ENCODE results near the gene CCSER1. TPM values are rescaled to one million over a fixed set of nuclear protein-coding genes. Genes with fewer than 3 reads are reported as not detected.

Gene CCSER1
- total and polyA plus RNA-seq, 2 donors (not counting 1 experiment from before 2014, with no cell fraction given) = 10.7 to 39.5 TPM

DNA sequence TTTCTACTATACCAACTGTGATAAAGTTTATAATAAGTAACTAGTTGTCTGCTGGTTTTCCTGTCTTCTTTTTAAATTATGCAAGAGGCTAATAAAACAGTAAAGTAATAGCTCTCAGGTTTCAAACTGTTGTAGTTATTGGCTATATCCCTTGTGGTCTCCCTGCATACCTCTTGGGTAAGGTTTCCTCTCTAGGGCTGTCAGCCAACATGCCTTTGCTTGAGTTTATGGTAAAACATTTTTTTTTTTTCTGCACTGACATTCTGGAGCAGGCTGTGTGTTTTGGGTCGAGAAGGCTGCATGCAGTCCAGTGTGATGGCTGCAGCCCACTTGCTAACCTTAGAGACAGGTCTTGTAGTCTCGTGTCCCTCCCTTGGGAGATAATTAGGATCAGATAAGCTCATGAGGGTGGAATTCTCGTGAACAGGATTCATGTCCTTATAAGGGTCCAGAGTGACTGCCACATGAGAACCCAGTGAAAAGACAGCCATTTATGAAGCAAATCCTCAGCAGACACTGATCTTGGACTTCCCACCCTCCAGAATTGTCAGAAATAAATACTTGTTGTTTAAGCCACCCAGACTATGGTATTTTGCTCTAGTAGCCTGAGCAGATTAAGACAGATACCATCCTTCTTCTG, 831.2 kb downstream of the CCSER1 start:
- Histone ChIP-seq H3K9ac (ENCODE audit: low read length) (no peak overlapping the region), H3K9me3 (ENCODE audit: control extremely low read depth in 1 of 3, control insufficient read depth in 2 of 3, insufficient read depth in 1 of 3, low read length in 2 of 3) (no peaks in the 10 kb centered on the region), H3K36me3 (replicated peaks in 1 of 2; ENCODE audit: control extremely low read depth in 1 of 2, control insufficient read depth in 1 of 2, extremely low read depth in 1 of 2, insufficient read depth in 2 of 2, low read length in 1 of 2) (no peaks in the 10 kb centered on the region), H3K4me3 (ENCODE audit: control extremely low read depth in 1 of 5, extremely low read depth in 1 of 5, insufficient read depth in 1 of 5, low read depth in 2 of 5, low read length in 4 of 5) (no peak overlapping the region), H3K27me3 (replicated peaks in 1 of 4; ENCODE audit: control extremely low read depth in 1 of 4, control insufficient read depth in 3 of 4, insufficient read depth in 4 of 4, low read length in 3 of 4) (no peaks in the 10 kb centered on the region), H3K4me2 (replicated peaks; ENCODE audit: low read depth, low read length, poor library complexity, severe bottlenecking) (no peak overlapping the region), H3K79me2 (ENCODE audit: control insufficient read depth, insufficient read depth, low read length) (no peaks in the 10 kb centered on the region), H4K20me1 (ENCODE audit: control insufficient read depth, insufficient read depth, low read length, poor library complexity, severe bottlenecking) (no peaks in the 10 kb centered on the region), H3K4me1 (ENCODE audit: control insufficient read depth in 2 of 2, insufficient read depth in 2 of 2, low read length in 2 of 2) (no peaks in the 10 kb centered on the region), H3K27ac (ENCODE audit: low read length in 2 of 2) (no peak overlapping the region), H2AFZ (ENCODE audit: insufficient read depth, low read depth, low read length, poor library complexity, severe bottlenecking) (no peak overlapping the region)
- Mint-ChIP-seq H3K27me3 (no peaks in the 10 kb centered on the region), H3K27ac (no peak overlapping the region), H3K4me3 (no peak overlapping the region), H3K4me1 (no peaks in the 10 kb centered on the region), H3K9me3 (ENCODE audit: insufficient read depth) (no peaks in the 10 kb centered on the region)
- 81% methylated on average over 2 of the region's 3 CpGs for WGBS (ENCODE audit: insufficient coverage)
- DNase-seq (no peak), ATAC-seq (ENCODE audit: low read depth) (no peak)
- ChIA-PET CTCF (no interaction called here), POLR2A (no interaction called here)
- TF ChIP-seq EZH2 (IDR thresholded peaks at IDR 0.05; ENCODE audit: borderline replicate concordance, insufficient read depth, low read depth, low read length, poor library complexity, severe bottlenecking) (no peak), CTCF (IDR thresholded peaks at IDR 0.05) (no peak)
- intact Hi-C loops (cut with micrococcal nuclease) = no loop called here

DNA sequence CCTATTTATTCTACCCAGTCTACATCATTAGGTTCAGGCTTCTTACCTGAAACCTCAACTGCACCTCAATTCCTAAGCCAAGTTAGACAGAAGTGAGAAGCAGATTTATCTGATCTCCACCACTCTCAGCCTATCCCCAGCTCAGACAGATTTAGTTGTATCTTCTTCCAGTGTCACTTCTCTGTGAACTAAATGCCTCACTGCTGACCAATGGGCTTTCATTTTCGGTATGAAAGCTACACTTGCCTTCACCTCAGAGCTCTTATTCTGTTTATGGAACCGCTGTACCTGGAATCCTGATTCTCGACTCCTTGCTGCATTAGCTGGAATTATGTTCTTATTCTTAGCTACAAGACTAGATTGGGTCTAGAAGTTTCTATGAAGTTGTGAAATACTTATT, 833.2 kb downstream of the CCSER1 start:
- Histone ChIP-seq H3K4me3 (ENCODE audit: control extremely low read depth in 1 of 5, extremely low read depth in 1 of 5, insufficient read depth in 1 of 5, low read depth in 2 of 5, low read length in 4 of 5) (no peak overlapping the region), H2AFZ (ENCODE audit: insufficient read depth, low read depth, low read length, poor library complexity, severe bottlenecking) (no peak overlapping the region), H3K9ac (ENCODE audit: low read length) (no peak overlapping the region), H3K79me2 (ENCODE audit: control insufficient read depth, insufficient read depth, low read length) (no peaks in the 10 kb centered on the region), H3K9me3 (ENCODE audit: control extremely low read depth in 1 of 3, control insufficient read depth in 2 of 3, insufficient read depth in 1 of 3, low read length in 2 of 3) (peaks cover 0 to 3% (median 0%) of the 10 kb centered on the region in 3 donors), H3K4me1 (ENCODE audit: control insufficient read depth in 2 of 2, insufficient read depth in 2 of 2, low read length in 2 of 2) (no peaks in the 10 kb centered on the region), H3K27ac (ENCODE audit: low read length in 2 of 2) (no peak overlapping the region), H3K4me2 (replicated peaks; ENCODE audit: low read depth, low read length, poor library complexity, severe bottlenecking) (no peak overlapping the region), H3K36me3 (replicated peaks in 1 of 2; ENCODE audit: control extremely low read depth in 1 of 2, control insufficient read depth in 1 of 2, extremely low read depth in 1 of 2, insufficient read depth in 2 of 2, low read length in 1 of 2) (no peaks in the 10 kb centered on the region), H3K27me3 (replicated peaks in 1 of 4; ENCODE audit: control extremely low read depth in 1 of 4, control insufficient read depth in 3 of 4, insufficient read depth in 4 of 4, low read length in 3 of 4) (no peaks in the 10 kb centered on the region), H4K20me1 (ENCODE audit: control insufficient read depth, insufficient read depth, low read length, poor library complexity, severe bottlenecking) (no peaks in the 10 kb centered on the region)
- Mint-ChIP-seq H3K27me3 (no peaks in the 10 kb centered on the region), H3K4me3 (no peak overlapping the region), H3K4me1 (no peaks in the 10 kb centered on the region), H3K9me3 (ENCODE audit: insufficient read depth) (peaks cover 4% of the 10 kb centered on the region), H3K27ac (no peak overlapping the region)
- TF ChIP-seq EZH2 (IDR thresholded peaks at IDR 0.05; ENCODE audit: borderline replicate concordance, insufficient read depth, low read depth, low read length, poor library complexity, severe bottlenecking) (no peak), CTCF (IDR thresholded peaks at IDR 0.05) (no peak)
- ChIA-PET CTCF (interaction anchor here (0.6 kb wide), 1 partner anchor 318 kb away, joined by 3 read pairs; no protein-coding TSS in a partner anchor), POLR2A (no interaction called here)
- intact Hi-C loops (cut with micrococcal nuclease) = no loop called here
- no peak for DNase-seq
- no peak for ATAC-seq (ENCODE audit: low read depth)
- no CpG with 5 or more reads among the region's 3 CpGs for WGBS (ENCODE audit: insufficient coverage)

Measured in B cell (primary cell).